Measurements from ENCODE around the gene RHOT2. TPM values are rescaled to one million over a fixed set of nuclear protein-coding genes. Genes with fewer than 3 reads are reported as not detected.
A peak's percentile ranks its signal among the peaks of the same experiment; 100 is the strongest.

Gene RHOT2
- total RNA-seq (2014; rRNA removed; shearing (Covaris generic)), result 41.0 and 66.2 TPM in 2 replicates

- Histone ChIP-seq H3K4me3 (peak within 1 kb of the TSS; percentile 88), H3K4me1 (peaks cover 5% of the 10 kb centered on the region; the same call in 1 of the 2 replicates), H3K27me3 (no peaks in the 10 kb centered on the region), H3K27ac (peak within 1 kb of the TSS; percentile 39; the same call in 1 of the 2 replicates), H3K9me3 (replicated peaks) (no peaks in the 10 kb centered on the region), H3K36me3 (peaks cover 26% of the 10 kb centered on the region)
- peak; percentile 89 to 92 for DNase-seq
Measured at GRCh38 chr16:667780-668518, at the start of gene RHOT2. RHOT2 (plus strand) TSS chr16:668132; CDS start chr16:668200, 68 bp downstream.

DNA sequence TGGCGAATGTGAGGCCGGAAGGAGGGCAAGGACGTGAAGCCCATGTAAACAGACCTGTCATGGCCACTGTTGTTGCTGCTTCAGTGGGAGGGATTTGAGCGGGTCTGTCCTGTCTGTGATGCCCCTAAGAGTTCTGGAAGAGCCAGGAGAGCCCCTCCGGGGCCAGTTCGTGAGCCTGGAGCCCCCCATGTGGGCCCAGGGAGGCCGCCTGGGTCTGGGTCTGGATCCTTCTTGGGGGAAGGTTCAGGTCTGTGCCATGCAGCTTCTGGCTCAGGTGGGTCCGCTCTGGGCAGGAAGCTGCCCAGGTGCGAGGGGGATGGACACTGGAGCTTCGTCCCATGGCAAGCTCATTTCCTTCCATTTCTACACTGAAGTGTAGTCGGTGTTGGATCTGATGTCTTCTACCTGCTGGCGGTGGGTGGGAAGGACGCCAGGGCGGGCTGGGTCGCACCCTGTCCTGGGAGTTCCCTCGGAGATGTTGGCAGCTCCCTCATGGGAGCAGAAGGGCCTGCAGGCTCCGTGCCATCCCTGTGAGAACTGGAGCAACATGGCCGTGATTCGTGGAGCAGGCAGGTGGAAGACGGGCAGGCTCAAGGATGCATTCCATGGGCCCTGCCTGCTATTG lies 48.3 kb upstream of the RHOT2 start:
- Histone ChIP-seq H3K27me3 (no peaks in the 10 kb centered on the region), H3K4me1 (no peaks in the 10 kb centered on the region), H3K9me3 (replicated peaks) (no peaks in the 10 kb centered on the region), H3K27ac (no peak overlapping the region), H3K36me3 (no peaks in the 10 kb centered on the region), H3K4me3 (no peak overlapping the region)
- DNase-seq, result no peak

GRCh38 chr16:620700-621525 lies 47.0 kb upstream of the RHOT2 start:
- Histone ChIP-seq H3K9me3 (replicated peaks) (no peaks in the 10 kb centered on the region), H3K4me3 (no peak overlapping the region), H3K4me1 (no peaks in the 10 kb centered on the region), H3K36me3 (no peaks in the 10 kb centered on the region), H3K27ac (no peak overlapping the region), H3K27me3 (no peaks in the 10 kb centered on the region)
- no peak for DNase-seq

DNA sequence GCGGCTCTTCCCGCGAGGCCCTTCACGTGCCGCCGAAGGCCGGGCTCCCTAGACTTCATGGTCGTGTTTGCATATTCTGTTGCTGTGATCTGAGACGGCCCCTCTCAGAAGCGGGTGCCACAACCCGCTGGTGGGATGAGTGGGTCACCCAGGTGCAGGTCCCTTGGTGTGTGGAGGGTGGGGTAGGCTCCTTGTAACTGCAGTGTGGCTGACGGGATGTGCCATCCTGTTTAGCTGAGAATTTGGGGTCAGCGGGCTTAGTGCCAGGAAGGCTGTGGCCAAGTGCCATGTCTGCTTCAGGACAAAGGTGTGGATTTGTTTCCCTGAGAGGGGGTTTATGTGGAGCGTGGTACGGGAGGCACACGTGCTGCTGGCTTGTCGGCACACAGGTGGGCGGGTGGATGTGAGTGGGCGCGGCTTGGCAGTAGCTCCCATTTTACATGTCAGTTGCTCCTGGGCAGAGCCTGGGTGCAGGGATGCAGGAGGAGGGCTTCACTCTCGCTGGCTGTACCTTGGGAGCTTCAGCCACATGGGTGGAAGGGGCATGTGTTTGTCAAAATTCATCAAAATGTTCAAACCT lies 46.3 kb upstream of the RHOT2 start:
- Histone ChIP-seq H3K4me3 (no peak overlapping the region), H3K36me3 (no peaks in the 10 kb centered on the region), H3K9me3 (replicated peaks) (no peaks in the 10 kb centered on the region), H3K27ac (no peak overlapping the region), H3K27me3 (no peaks in the 10 kb centered on the region), H3K4me1 (no peaks in the 10 kb centered on the region)
- DNase-seq, result no peak

DNA sequence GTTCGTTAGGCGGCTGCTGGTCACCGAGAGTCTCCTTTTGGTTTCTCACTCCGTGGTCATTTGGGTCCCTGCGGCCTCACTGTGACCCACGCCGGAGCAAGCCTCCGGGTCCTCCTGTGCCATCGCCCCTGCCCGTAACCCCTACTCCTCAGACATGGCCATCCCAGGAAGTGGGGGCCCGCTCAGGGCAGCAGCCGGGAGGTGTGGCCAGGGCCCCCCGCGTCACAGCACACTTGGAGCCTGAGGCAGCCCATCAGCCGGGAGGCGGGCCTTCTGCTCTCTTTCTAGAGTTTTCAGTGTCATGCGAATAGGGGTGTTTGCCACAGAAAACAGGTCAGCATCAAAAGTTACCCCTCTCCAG lies 45.0 kb upstream of the RHOT2 start:
- no peak overlapping the region for H3K4me3 ChIP-seq
- H3K4me1 ChIP-seq, result no peaks in the 10 kb centered on the region
- H3K9me3 ChIP-seq (replicated peaks), result no peaks in the 10 kb centered on the region
- no peaks in the 10 kb centered on the region for H3K27me3 ChIP-seq
- H3K27ac ChIP-seq, result no peak overlapping the region
- no peaks in the 10 kb centered on the region; the same call in 1 of the 2 replicates for H3K36me3 ChIP-seq
- DNase-seq, result no peak

DNA sequence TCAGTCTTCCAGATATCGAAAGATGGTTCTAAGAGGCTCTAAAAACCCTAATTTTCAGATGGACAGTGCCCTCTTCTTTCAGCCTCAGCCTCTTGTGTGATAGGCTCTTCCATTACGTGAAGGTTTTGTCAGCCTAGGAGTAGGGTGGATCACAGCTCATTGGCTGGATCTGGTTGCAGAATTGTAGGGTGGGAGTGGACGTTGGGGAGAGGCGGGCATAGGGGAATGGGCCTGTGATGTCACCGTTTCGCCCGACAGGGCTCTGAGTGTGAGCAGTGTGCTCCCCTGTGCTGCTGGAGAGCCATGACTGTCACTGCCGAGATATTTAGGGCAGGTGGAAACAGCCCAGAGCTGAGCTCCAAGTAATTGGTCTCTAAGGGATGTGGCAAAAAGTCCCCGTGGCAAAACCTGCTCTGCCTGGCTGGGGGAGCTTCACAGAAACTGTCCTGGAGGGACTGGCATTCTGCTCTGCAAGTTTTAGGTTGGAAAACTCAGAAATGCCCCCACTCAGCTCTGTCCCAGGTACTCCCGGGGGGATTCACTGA lies 43.3 kb upstream of the RHOT2 start:
- peak in 1 of 2 experiments; percentile 38 for DNase-seq
- H3K4me3 ChIP-seq, result no peak overlapping the region
- no peak overlapping the region for H3K27ac ChIP-seq
- peaks cover 6% of the 10 kb centered on the region; the same call in 1 of the 2 replicates for H3K4me1 ChIP-seq
- no peaks in the 10 kb centered on the region; the same call in 1 of the 2 replicates for H3K36me3 ChIP-seq
- H3K9me3 ChIP-seq (replicated peaks), result no peaks in the 10 kb centered on the region
- H3K27me3 ChIP-seq, result no peaks in the 10 kb centered on the region

DNA sequence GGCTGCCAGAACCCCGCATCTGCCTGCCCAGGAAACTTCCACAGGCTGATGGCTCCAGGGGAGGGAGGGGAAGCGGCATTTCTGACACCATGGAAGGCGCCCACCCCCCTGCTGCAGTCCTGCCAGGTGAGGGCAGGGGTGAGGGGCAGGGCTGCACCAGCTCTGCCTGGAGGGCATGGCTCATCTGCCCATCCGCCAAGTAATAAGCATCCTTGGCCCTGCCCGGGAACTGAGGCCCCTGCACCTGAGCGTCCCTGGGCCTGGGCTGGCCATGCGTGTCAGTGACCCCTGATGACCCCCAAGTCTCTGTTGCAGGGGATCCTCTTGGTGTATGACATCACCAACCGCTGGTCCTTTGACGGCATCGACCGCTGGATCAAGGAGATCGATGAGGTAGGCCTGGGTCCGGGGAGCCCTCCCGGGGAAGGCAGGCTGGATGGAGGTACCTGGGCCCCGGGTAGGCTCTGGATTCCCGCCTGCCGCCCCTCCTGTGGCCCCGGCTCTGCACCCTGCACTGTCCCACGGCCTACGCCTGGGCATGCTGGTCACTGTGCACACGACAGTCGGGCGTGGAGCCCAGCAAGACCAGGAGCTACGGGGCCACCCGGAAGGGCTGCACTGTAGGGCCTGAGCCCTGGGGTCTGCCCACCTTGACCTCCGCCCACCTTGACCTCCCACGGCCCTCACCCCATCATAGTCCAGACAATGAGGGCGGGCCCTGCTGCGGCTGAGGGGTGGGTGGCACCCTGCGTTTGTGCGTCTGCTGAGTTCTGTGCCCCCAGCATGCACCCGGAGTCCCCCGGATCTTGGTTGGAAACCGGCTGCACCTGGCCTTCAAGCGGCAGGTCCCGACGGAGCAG lies 42.6 kb upstream of the RHOT2 start:
- Histone ChIP-seq H3K36me3 (no peaks in the 10 kb centered on the region; the same call in 1 of the 2 replicates), H3K9me3 (replicated peaks) (no peaks in the 10 kb centered on the region), H3K27ac (no peak overlapping the region), H3K27me3 (no peaks in the 10 kb centered on the region), H3K4me3 (no peak overlapping the region), H3K4me1 (peaks cover 10% of the 10 kb centered on the region)
- no peak for DNase-seq

DNA sequence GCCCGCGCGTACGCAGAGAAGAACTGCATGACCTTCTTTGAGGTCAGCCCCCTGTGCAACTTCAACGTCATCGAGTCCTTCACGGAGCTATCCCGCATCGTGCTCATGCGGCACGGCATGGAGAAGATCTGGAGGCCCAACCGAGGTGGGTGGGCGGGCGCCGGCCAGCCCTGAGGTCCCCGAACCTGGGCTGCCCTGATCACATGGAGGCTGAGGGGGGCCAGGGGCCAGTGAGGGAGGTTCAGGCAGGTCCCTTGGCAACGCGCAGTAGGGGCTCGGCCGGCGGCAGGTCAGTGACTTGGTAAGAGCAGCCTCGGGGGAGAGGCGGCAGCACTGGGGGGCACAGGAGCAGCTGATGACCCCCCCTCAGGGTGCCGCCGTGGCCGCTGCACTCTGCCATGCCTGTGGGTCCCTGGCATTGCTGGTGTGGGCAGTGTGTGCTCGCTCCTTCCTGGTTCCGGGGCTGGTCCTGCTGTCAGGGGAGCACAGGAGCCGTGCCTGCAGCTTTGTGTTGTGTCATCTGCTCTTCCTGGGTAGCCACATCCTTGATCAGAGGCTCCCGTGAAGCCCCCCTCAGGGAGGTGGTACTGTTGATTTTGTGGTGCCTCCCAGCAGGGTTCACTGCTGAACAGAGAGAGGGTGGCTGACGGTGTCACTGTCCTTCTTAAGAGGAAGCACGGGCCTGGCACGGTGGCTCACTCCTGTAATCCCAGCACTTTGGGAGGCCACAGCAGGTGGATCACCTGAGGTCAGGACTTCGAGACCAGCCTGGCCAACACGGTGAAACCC lies 41.8 kb upstream of the RHOT2 start:
- Histone ChIP-seq H3K27me3 (no peaks in the 10 kb centered on the region), H3K36me3 (no peaks in the 10 kb centered on the region; the same call in 1 of the 2 replicates), H3K9me3 (replicated peaks) (no peaks in the 10 kb centered on the region), H3K4me3 (no peak overlapping the region), H3K4me1 (peaks cover 15% of the 10 kb centered on the region), H3K27ac (no peak overlapping the region)
- no peak for DNase-seq

DNA sequence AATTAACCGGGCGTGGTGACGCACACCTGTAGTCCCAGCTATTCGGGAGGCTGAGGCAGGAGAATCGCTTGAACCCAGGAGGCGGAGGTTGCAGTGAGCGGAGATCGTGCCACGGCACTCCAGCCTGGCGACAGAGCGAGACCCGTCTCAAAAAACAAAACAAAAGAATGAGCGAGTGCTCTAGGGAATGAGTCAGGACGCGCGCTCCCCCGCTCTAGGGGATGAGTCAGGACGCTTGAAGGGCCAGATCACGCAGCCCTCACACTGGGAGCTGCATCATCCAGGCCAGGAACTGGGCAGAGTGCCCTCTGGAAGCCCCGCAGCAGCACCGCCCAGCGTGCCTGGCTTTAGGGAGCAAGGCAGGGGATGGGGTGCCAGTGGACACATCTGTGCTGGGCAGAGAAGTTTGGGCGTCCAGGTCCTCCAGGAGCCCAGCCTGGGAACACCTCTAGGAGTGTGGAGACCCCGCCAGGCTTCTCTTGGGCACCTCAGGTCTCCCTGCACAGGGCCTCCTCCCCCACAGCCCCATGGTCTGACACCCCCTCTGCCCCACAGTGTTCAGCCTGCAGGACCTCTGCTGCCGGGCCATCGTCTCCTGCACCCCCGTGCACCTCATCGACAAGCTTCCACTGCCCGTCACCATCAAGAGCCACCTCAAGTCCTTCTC lies 41.0 kb upstream of the RHOT2 start:
- no peaks in the 10 kb centered on the region for H3K9me3 ChIP-seq (replicated peaks)
- DNase-seq, result no peak
- H3K4me1 ChIP-seq, result peaks cover 15% of the 10 kb centered on the region
- H3K36me3 ChIP-seq, result no peaks in the 10 kb centered on the region; the same call in 1 of the 2 replicates
- H3K27me3 ChIP-seq, result no peaks in the 10 kb centered on the region
- H3K27ac ChIP-seq, result no peak overlapping the region
- H3K4me3 ChIP-seq, result no peak overlapping the region

GRCh38 chr16:627454-628239 lies 40.3 kb upstream of the RHOT2 start:
- Histone ChIP-seq H3K4me1 (peaks cover 15% of the 10 kb centered on the region), H3K4me3 (no peak overlapping the region), H3K27me3 (no peaks in the 10 kb centered on the region), H3K36me3 (no peaks in the 10 kb centered on the region; the same call in 1 of the 2 replicates), H3K27ac (no peak overlapping the region), H3K9me3 (replicated peaks) (no peaks in the 10 kb centered on the region)
- peak in 1 of 2 experiments; percentile 37 for DNase-seq

DNA sequence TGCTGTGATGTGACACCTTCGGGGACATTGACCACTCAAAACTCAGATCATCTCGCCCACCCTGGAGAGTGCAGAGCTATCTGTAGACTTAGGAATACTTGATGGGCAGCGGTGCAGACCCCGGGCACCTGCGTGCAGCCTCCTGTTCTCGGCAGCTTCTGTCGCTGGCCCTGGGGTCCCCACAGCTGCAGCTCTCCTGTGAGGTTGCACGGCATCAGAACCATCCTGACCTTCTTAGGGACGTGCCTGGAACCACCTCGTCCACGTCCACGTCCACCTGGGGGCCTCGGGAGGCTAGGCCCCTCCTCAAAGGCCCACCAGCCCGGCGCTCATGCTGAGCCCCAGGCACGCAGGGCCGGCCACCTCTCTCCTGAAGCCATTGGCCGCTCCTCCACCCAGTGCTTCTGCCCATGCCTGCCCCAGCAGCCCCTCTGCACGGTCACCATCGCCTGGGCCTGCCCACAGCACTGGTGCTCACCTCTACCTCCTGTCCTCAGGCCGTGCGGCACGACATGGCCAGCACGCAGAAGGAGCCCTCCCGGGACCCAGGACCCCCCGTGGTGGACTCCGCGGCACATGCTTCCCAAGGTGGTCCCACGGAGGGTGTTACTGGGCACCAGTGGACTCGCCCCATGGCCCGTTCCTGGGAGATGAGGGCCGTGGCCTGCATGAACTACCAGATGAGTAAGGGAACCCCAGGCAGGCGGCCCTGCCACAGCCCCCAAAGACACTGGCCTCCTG lies 39.4 kb upstream of the RHOT2 start:
- no peak for DNase-seq
- Histone ChIP-seq H3K9me3 (replicated peaks) (no peaks in the 10 kb centered on the region), H3K4me1 (peaks cover 15% of the 10 kb centered on the region), H3K36me3 (no peaks in the 10 kb centered on the region; the same call in 1 of the 2 replicates), H3K27ac (no peak overlapping the region), H3K4me3 (no peak overlapping the region), H3K27me3 (no peaks in the 10 kb centered on the region)
